CD14-positive monocyte (primary cell): Measurements from ENCODE around the gene RAD23A. TPM values are rescaled to one million over a fixed set of nuclear protein-coding genes. Genes with fewer than 3 reads are reported as not detected.
"Not testable (repeated sequence)": the region's sequence is repeated elsewhere in the genome, so short reads cannot be mapped to it uniquely, and the experiment has no call there.

ENCODE experiments used
- DNase-seq, 3 donors: peaks; one replicate each; pipeline ENCODE4 v3.0.0-alpha.2; 2011 to 2022
- H2AFZ ChIP-seq: 2 replicates; pipeline ENCODE4 v1.6.0; 2012; ENCODE audit warnings: mild to moderate bottlenecking, low read depth, low read length, inconsistent platforms; ENCODE audit not compliant: insufficient read depth, poor library complexity, severe bottlenecking
- H3K27ac ChIP-seq, 2 donors: 1 replicate in 1 of 2; 2 replicates in 1 of 2; pipeline ENCODE4 v1.5.1; 2012 to 2013; ENCODE audit warnings: low read length in 2 of 2, control low read depth in 1 of 2, inconsistent platforms in 1 of 2, low read depth in 1 of 2, mild to moderate bottlenecking in 1 of 2
- H3K27me3 ChIP-seq, 2 donors: one replicate each; pipeline versions ENCODE4 v1.6.0 to v1.6.1; 2011 to 2013; ENCODE audit warnings: low read length in 2 of 2; ENCODE audit not compliant: control insufficient read depth in 2 of 2, insufficient read depth in 2 of 2
- H3K36me3 ChIP-seq, 2 donors: replicated peaks in 1 of 2; 1 replicate in 1 of 2; 2 replicates in 1 of 2; pipeline versions ENCODE4 v1.5.1 to v1.6.1; 2012 to 2013; ENCODE audit warnings: low read length in 2 of 2, control low read depth in 1 of 2, inconsistent platforms in 1 of 2, mild to moderate bottlenecking in 1 of 2; ENCODE audit not compliant: insufficient read depth in 2 of 2, control insufficient read depth in 1 of 2
- H3K4me1 ChIP-seq, 2 donors: 1 replicate in 1 of 2; 2 replicates in 1 of 2; pipeline versions ENCODE4 v1.5.1 to v1.6.1; 2012 to 2013; ENCODE audit warnings: low read length in 2 of 2, control low read depth in 1 of 2, inconsistent platforms in 1 of 2, mild to moderate bottlenecking in 1 of 2, moderate library complexity in 1 of 2; ENCODE audit not compliant: insufficient read depth in 2 of 2, control insufficient read depth in 1 of 2
- H3K4me2 ChIP-seq: replicated peaks from 2 replicates; pipeline ENCODE3; 2012; ENCODE audit warnings: low read length, moderate library complexity, mild to moderate bottlenecking; ENCODE audit not compliant: poor library complexity, severe bottlenecking; ENCODE audit errors: extremely low read depth
- H3K4me3 ChIP-seq, 3 experiments: fragments of 200-600 bp in 1 of 3; sonication (generic) in 1 of 3; replicated peaks in 1 of 3; 1 replicate in 2 of 3; 2 replicates in 1 of 3; pipeline ENCODE4 v1.5.1; 2011 to 2013; ENCODE audit warnings: low read length in 3 of 3, mild to moderate bottlenecking in 3 of 3, control low read depth in 2 of 3, low read depth in 2 of 3, inconsistent platforms in 1 of 3, moderate library complexity in 1 of 3
- H3K79me2 ChIP-seq: 2 replicates; pipeline ENCODE4 v1.6.0; 2012; ENCODE audit warnings: mild to moderate bottlenecking, control low read depth, inconsistent platforms, low read length, moderate library complexity; ENCODE audit not compliant: insufficient read depth
- H3K9ac ChIP-seq: 2 replicates; pipeline ENCODE4 v1.6.0; 2017; ENCODE audit warnings: low read length, mild to moderate bottlenecking; ENCODE audit not compliant: insufficient read depth, poor library complexity, severe bottlenecking
- H3K9me3 ChIP-seq, 2 donors: replicated peaks in 1 of 2; 1 replicate in 1 of 2; 2 replicates in 1 of 2; pipeline versions ENCODE4 v1.5.1 to v1.6.1; 2012 to 2013; ENCODE audit warnings: low read length in 2 of 2, control low read depth in 1 of 2; ENCODE audit not compliant: control insufficient read depth in 1 of 2, insufficient read depth in 1 of 2
- H4K20me1 ChIP-seq: 2 replicates; pipeline ENCODE4 v1.6.0; 2012; ENCODE audit warnings: mild to moderate bottlenecking, low read length, control low read depth, moderate library complexity; ENCODE audit not compliant: insufficient read depth
- H3K27ac Mint-ChIP-seq, 7 donors: one replicate each; pipeline ENCODE4 v1.8.0; 2020; ENCODE audit warnings: mild to moderate bottlenecking in 7 of 7, mixed read lengths in 7 of 7, moderate library complexity in 6 of 7, inconsistent platforms in 2 of 7
- H3K27me3 Mint-ChIP-seq, 3 donors: one replicate each; pipeline ENCODE4 v1.8.0; 2021 to 2022; ENCODE audit warnings: low read depth in 3 of 3, mild to moderate bottlenecking in 3 of 3, mixed read lengths in 3 of 3, moderate library complexity in 3 of 3, inconsistent platforms in 1 of 3
- H3K36me3 Mint-ChIP-seq, 2 donors: one replicate each; pipeline ENCODE4 v1.8.0; 2020; ENCODE audit warnings: mixed read lengths in 2 of 2, inconsistent platforms in 1 of 2, mild to moderate bottlenecking in 1 of 2
- H3K4me1 Mint-ChIP-seq: one replicate; pipeline ENCODE4 v1.8.0; 2020; ENCODE audit warnings: mild to moderate bottlenecking, mixed read lengths
- H3K4me3 Mint-ChIP-seq, 2 donors: one replicate each; pipeline ENCODE4 v1.8.0; 2020; ENCODE audit warnings: mild to moderate bottlenecking in 2 of 2, mixed read lengths in 2 of 2, moderate library complexity in 1 of 2
- H3K9me3 Mint-ChIP-seq, 7 donors: one replicate each; pipeline ENCODE4 v1.8.0; 2020 to 2022; ENCODE audit warnings: mixed read lengths in 7 of 7, mild to moderate bottlenecking in 6 of 7, moderate library complexity in 6 of 7, inconsistent platforms in 2 of 7
- CTCF ChIP-seq: fragments of 200-600 bp; IDR thresholded peaks from one replicate; pipeline ENCODE4 v1.8.0; 2022; ENCODE audit warnings: antibody characterized with exemption, mild to moderate bottlenecking
- WGBS: methylation state at CpG from one replicate; pipeline ENCODE4 v1.1.5; 2013; ENCODE audit warnings: missing lambda C conversion rate; ENCODE audit not compliant: insufficient coverage; 5-methylcytosine and 5-hydroxymethylcytosine counted together
- intact Hi-C, 2 donors: fragments of 100-400 bp; cut with micrococcal nuclease; formaldehyde crosslinking; loops; one replicate each; pipeline versions ENCODE4 v1.15.0 to v1.15.1; 2023
- polyA plus RNA-seq, 3 donors: library from polyadenylated mRNA; depleted of rRNA in 1 of 3; unstranded in 2 of 3; stranded (reverse) in 1 of 3; fragments of 300-500 nt in 2 of 3; fragments of >200 nt in 1 of 3; fragmentation: Illumina TruSeq in 2 of 3; gene quantifications; 1 replicate in 2 of 3; 2 replicates in 1 of 3; pipeline ENCODE4 v1.2.3, GENCODE V29; 2012 to 2021

Gene RAD23A
- polyA plus RNA-seq, 3 donors: 45.5 to 88.0 (median 55.3) TPM

- intact Hi-C loops: no loop called here
- WGBS: no CpG with 5 or more reads among the region's 1 CpG
- Histone ChIP-seq H3K4me1 (peaks cover 37 to 52% of the 10 kb centered on the region in 2 donors), H3K4me2 (no peak overlapping the region), H3K27me3 (no peaks in the 10 kb centered on the region), H3K4me3 (no peak overlapping the region), H2AFZ (no peak overlapping the region), H4K20me1 (no peaks in the 10 kb centered on the region), H3K9me3 (no peaks in the 10 kb centered on the region), H3K27ac (peak overlapping the region; percentile 83 to 93), H3K36me3 (peaks cover 27 to 49% of the 10 kb centered on the region in 2 donors), H3K9ac (no peak overlapping the region), H3K79me2 (peaks cover 52% of the 10 kb centered on the region)
- H3K4me1 Mint-ChIP-seq: peaks cover 56% of the 10 kb centered on the region
- peaks cover 0 to 1% (median 0%) of the 10 kb centered on the region in 3 donors for H3K27me3 Mint-ChIP-seq
- H3K27ac Mint-ChIP-seq: peak overlapping the region; percentile 51 to 96 (median 85)
- no peak for TF ChIP-seq CTCF
- no peaks in the 10 kb centered on the region for H3K9me3 Mint-ChIP-seq
- peak in 1 of 3 donors; percentile 5 for DNase-seq
- H3K36me3 Mint-ChIP-seq: peaks cover 32 to 49% of the 10 kb centered on the region in 2 donors
- H3K4me3 Mint-ChIP-seq: no peak overlapping the region
These were observed 8.9 kb downstream of the RAD23A start for GRCh38 chr19:12954612-12954962.

- peak overlapping the region in 6 of 7 donors; percentile 35 to 83 (median 60) for H3K27ac Mint-ChIP-seq
These were observed 9.9 kb downstream of the RAD23A start for GRCh38 chr19:12955575-12955974.

More at GRCh38 chr19:12955575-12955974, 9.9 kb downstream of the RAD23A start:
- H3K4me3 ChIP-seq, H3K9me3 ChIP-seq, H4K20me1 ChIP-seq, H3K9me3 Mint-ChIP-seq, H3K4me2 ChIP-seq, H3K27me3 Mint-ChIP-seq, intact Hi-C loops, H3K9ac ChIP-seq, DNase-seq, H2AFZ ChIP-seq, H3K27me3 ChIP-seq: not testable (repeated sequence)
- WGBS: 100% methylated on average over 1 of the region's 9 CpGs
- H3K79me2 ChIP-seq: peaks cover 52% of the 10 kb centered on the region
- peaks cover 31 to 45% of the 10 kb centered on the region in 2 donors for H3K4me1 ChIP-seq
- peak overlapping the region in 1 of 2 donors; percentile 3 for H3K4me3 Mint-ChIP-seq
- H3K4me1 Mint-ChIP-seq: peaks cover 46% of the 10 kb centered on the region
- peaks cover 23 to 39% of the 10 kb centered on the region in 2 donors for H3K36me3 Mint-ChIP-seq
- peaks cover 21 to 39% of the 10 kb centered on the region in 2 donors for H3K36me3 ChIP-seq
- peak overlapping the region in 1 of 2 donors; percentile 93 for H3K27ac ChIP-seq
